NCI-H510A treated with DMSO at 0.1 percent for 48 hours (cell line): ENCODE data around the gene CCNB2.
"Not testable (repeated sequence)": the region's sequence is repeated elsewhere in the genome, so short reads cannot be mapped to it uniquely, and the experiment has no call there.

Experiments used
- DNase-seq: peaks from one replicate; lab custom pipeline; 2025; lab: John Stamatoyannopoulos, UW

CCNB2 gene

GRCh38 chr15:59104912-59105732 is at the start of gene CCNB2:
CCNB2 (plus strand) TSS chr15:59105146; CDS start chr15:59105269, 123 bp downstream.
- peak; percentile 78 for DNase-seq

GRCh38 chr15:59059076-59059597 is 45.8 kb upstream of the CCNB2 start:
- DNase-seq: no peak

DNA sequence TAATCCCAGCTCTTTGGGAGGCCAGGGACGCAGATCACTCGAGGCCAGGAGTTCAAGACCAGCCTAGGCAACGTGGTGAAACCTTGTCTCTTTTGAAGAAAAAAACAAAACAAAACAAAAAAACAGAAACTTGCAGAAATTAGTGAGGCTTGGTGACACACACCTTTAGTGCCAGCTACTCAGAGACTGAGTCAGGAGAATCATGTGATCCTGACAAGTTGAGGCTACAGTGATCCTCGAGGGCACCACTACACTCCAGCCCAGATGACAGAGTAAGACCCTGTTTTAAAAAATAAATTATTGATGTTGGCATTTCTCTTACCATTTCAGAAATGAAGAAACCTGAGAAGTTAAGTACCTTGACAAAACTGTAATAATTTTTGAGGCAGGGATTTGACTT is 44.6 kb upstream of the CCNB2 start:
- DNase-seq: no peak

DNA sequence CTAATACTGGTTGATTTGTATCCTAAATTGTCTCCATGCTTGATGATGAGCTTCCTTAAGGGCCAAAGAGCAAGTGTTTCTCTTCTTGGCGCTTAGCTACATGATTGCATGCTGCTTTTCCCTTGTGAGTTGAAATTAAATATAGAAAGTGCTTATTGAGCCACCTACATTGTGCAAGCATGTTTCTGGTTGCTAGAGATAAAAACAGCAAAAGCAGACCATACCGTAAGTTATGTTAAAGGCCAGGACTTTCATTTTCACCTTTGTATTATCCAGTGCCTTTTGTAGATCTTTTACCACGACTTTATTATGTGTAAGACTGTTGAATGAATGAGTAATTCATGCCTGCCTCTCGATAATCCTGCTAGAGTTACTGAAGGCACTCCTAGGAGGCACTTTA is 41.9 kb upstream of the CCNB2 start:
- no peak for DNase-seq

DNA sequence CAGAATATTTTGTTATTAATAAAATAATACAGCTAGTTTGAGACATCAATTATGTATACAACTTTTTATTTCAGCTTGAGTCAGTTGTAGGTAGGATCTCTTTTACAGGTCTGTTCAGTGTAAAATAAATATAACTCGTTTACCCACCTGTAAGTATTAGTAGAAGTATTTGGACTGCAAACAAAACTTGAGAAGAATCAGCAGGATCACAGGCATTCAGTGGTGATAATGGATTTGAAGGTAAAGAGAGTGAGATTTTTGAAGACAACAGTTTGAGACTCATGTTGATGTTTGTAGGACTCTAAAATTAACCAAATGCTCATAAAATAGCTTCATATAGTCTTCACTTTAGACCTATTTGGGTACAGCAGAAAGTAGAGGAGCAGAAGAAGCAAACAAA is 35.5 kb upstream of the CCNB2 start:
- no peak for DNase-seq

DNA sequence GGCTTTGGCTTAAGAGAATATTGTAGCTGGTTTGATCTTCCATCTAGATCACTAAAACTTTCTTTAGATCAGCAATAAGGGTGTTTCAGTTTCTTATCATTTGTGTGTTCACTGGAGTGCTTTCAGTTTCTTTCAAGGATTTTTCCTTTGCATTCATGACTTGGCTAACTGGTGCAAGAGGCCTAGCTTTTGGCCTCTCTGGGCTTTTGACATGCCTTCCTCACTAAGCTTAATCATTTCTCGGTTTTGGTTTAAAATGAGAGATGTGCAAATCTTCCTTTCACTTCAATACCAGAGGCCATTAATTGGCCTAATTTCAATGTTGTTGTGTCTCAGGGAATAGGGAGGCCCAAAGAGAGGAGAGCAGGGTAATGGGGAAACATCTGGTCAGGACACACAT is 30.3 kb upstream of the CCNB2 start:
- DNase-seq: no peak

DNA sequence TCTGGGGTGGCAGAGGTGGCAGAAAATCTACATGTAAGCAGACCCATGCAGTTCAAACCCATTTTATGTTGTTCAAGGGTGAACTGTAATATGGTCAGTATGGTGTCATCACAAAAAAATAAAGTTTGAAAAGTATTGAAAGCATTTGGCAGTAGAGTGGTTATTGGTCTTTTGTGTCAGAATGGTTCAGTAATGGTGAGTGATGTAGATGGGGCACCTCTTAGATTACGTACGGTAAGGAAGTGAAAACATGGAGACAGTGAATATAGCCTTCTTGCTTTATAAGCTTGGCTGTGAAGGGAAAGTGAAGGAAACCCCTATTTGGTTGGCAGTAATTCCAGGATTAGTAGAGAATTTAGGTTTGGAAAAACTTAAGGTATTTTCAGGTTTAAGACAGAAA is 17.2 kb upstream of the CCNB2 start:
- no peak for DNase-seq

- DNase-seq: no peak
Measured at GRCh38 chr15:59094077-59094476, 10.9 kb upstream of the CCNB2 start.

GRCh38 chr15:59096429-59096828 is 8.5 kb upstream of the CCNB2 start:
- no peak for DNase-seq

GRCh38 chr15:59099162-59099685 is 5.7 kb upstream of the CCNB2 start:
- DNase-seq: no peak

DNA sequence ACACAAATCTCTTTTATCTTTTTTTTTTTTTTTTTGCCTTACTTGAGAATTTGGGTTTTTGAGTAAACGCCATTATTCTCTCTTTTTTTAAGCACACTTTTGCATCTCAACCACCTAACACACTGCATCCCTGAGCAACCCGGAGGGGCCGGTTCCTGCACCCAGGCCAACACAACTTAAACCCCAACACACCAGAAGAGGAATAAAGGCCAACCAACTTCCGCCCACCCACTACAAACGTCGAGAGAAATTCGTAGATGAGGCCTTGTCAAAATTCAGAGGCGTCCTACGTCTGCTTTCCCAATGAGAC is 389 bp upstream of the CCNB2 start:
- peak; percentile 48 for DNase-seq

DNA sequence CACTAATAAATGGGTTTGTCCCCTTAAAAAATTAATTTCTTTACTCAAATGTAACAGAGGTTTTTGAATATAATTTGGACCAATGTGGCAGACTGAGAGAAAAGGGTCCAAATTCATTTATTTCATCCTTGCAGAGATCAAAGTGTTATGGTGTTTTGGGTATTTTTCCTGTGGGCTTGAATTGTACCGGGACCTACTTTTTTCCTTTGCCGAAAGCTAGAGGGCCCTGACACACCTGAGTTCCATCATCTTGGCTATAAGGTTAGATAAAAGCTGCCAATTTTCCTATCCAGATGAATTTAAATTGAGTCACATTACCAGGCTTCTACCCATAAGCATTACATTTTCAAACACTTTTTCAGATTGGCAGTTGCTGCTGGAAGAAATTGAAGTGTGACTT is 908 bp downstream of the CCNB2 start:
- no peak for DNase-seq

DNA sequence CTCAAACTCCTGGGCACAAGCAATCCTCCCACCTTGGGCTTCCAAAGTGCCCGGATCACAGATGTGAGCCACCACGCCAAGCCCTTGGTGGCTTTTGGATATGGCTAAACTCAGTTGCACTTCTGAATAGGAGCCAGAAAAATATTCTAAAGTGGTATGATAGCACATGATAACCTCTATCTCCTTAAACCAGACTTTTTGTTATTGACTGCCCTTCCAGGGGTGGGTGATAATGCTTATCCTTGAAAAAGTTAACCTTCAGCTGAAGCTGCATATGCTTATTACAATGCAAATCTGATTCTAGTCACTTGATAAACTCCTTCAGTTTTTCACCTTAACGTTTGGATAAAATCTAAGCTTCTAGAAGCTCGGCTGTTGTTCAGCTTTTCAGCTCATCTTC is 6.3 kb downstream of the CCNB2 start:
- no peak for DNase-seq

DNA sequence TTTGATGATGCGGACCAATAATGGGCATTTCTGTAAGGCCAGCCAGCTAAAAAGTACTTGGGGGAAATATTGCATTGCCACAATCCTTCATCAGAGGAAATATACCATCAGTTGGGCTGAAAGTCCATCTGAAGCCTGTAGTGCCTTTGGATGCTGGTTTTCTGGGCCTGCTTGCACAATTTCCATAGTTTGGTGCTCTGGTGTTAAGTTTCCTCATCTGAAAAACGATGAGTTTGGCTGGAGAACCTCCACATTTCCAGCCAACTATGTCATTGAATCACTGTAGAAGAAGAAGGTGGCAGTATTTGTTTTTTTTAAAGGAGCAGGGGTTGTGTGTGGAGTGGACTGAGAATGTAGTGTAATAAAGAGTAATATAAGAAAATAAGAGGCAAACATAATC is 10.1 kb downstream of the CCNB2 start:
- no peak for DNase-seq

DNA sequence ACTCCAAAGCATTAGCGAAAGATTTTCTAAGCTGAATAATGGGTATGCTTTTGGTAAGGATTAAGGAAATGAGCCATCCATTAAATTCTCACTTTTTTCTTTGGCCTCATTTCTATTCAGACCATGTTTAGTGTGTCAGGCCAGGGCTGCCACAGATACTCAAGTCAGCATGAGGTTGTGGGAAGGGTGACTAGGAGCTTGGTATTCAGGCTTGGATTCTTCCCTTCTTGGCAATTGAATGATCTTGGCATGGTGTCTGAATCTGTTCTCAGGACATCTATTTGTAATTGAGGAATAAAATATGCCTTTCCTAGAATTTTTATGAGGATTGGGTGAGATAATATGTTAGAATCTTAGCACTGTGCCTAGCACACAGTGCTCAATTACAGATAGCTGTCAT is 11.2 kb downstream of the CCNB2 start:
- no peak for DNase-seq

- DNase-seq: no peak
Measured at GRCh38 chr15:59116771-59117170, 11.8 kb downstream of the CCNB2 start.

- no peak for DNase-seq
Measured at GRCh38 chr15:59119625-59120024, 14.7 kb downstream of the CCNB2 start.

GRCh38 chr15:59120937-59121336 is 16.0 kb downstream of the CCNB2 start:
- no peak for DNase-seq

- DNase-seq: peak; percentile 6
Measured at GRCh38 chr15:59124261-59124660, 19.3 kb downstream of the CCNB2 start.

GRCh38 chr15:59125683-59126082 is 20.7 kb downstream of the CCNB2 start:
- not testable (repeated sequence) for DNase-seq

DNA sequence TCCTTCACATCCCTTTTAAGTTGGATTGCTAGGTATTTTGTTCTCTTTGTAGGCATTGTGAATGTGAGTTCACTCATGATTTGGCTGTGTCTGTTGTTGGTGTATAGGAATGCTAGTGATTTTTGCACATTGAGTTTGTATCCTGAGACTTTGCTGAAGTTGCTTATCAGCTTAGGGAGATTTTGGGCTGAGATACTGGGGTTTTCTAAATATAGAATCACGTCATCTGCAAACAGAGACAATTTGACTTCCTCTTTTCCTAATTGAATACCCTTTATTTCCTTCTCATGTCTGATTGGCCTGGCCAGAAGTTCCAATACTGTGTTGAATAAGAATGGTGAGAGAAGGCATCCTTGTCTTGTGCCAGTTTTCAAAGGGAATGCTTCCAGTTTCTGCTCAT is 22.3 kb downstream of the CCNB2 start:
- not testable (repeated sequence) for DNase-seq

- DNase-seq: no peak
Measured at GRCh38 chr15:59131456-59131855, 26.5 kb downstream of the CCNB2 start.

DNA sequence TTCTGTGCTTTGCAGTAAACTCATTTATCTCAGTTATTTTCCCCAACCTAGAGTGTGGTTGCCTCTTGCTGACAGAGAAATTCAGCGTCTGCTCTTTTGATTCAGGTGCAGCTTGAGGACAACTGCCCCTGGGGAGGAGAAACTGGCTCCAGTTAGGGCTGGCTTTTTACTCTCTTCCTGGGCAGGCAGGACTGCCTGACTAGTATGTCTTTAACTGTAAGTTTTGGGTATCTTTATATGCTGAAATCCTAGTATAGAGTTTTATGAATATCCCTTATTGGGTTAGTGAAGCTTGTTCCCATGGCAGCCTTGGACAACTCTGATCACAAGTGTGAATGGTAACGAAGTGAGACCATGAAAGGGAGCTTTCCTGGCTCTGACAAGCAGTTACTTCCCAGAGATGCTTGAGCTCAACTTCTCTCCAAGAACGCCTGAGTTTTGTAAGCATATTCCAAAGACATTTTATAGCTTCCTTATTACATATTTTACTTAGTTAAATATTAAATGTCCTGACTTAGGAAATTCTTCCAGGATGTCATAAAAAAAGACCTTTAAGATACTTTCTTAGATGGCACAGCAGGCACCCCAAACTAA is 27.1 kb downstream of the CCNB2 start:
- no peak for DNase-seq
